ENCODE results near the gene TTC4. TPM values are rescaled to one million over a fixed set of nuclear protein-coding genes. Genes with fewer than 3 reads are reported as not detected.

The TTC4 gene
- total RNA-seq, 1 experiment from 2014 or later = 30.8 TPM

DNA sequence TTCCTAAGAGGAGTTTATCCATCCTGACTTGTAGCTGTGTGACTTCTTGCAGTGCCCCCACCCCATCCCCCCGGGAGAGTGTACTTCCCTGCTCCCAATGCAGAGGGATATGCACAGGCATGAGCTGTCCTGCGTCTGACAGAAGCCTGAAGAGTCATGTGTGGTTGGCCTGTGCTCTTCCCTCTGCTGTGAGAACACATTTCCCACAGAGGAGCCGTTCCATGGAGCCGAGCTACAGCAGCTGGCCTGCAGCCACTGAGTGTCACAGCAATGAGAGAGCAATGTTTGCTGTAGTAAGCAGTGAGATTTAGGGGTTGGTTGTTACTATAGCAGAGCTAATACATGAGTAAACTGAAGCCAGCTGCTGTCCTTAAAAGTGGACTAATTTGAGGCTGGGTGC, 26.6 kb downstream of the TTC4 start:
- Histone ChIP-seq H3K4me2 (ENCODE audit: insufficient read depth, insufficient read length, low read length) (no peak overlapping the region), H2BK5ac (ENCODE audit: insufficient read length, low read length) (no peak overlapping the region), H3K4me1 (ENCODE audit: insufficient read depth, low read length) (no peaks in the 10 kb centered on the region), H3K4ac (ENCODE audit: low read depth, low read length) (no peak overlapping the region), H2AK5ac (ENCODE audit: insufficient read length, low read length) (no peak overlapping the region), H4K8ac (replicated peaks; ENCODE audit: insufficient read length, low read depth, low read length) (no peak overlapping the region), H4K5ac (ENCODE audit: insufficient read length, low read depth, low read length) (no peak overlapping the region), H2BK15ac (ENCODE audit: low read depth, low read length) (no peak overlapping the region), H4K91ac (ENCODE audit: insufficient read length, low read depth, low read length) (no peak overlapping the region), H2BK20ac (ENCODE audit: low read depth, low read length, poor library complexity, severe bottlenecking) (no peak overlapping the region), H3K56ac (ENCODE audit: insufficient read length, low read depth, low read length) (no peak overlapping the region), H2BK120ac (ENCODE audit: low read depth, low read length, poor library complexity, severe bottlenecking) (no peak overlapping the region), H2BK12ac (ENCODE audit: insufficient read length, low read depth, low read length) (no peak overlapping the region), H3K18ac (ENCODE audit: insufficient read length, low read depth, low read length) (no peak overlapping the region), H3K79me2 (ENCODE audit: insufficient read depth, low read length) (no peaks in the 10 kb centered on the region), H3T11ph (ENCODE audit: low read length) (no peak overlapping the region), H3K27me3 (ENCODE audit: insufficient read depth, low read length) (no peaks in the 10 kb centered on the region), H4K20me1 (ENCODE audit: control insufficient read depth, insufficient read depth, insufficient read length) (no peaks in the 10 kb centered on the region), H3K79me1 (ENCODE audit: insufficient read depth, low read depth, low read length, poor library complexity, severe bottlenecking) (no peaks in the 10 kb centered on the region), H3K27ac (ENCODE audit: insufficient read length, low read depth, low read length) (no peak overlapping the region), H3K23me2 (ENCODE audit: insufficient read length, low read depth, low read length, poor library complexity, severe bottlenecking) (no peaks in the 10 kb centered on the region), H2AFZ (ENCODE audit: low read length) (no peak overlapping the region), H3K9me3 (ENCODE audit: control insufficient read depth, low read depth, low read length) (no peaks in the 10 kb centered on the region), H3K23ac (ENCODE audit: insufficient read length, low read depth, low read length) (no peak overlapping the region), H3K14ac (ENCODE audit: insufficient read depth, low read length) (no peak overlapping the region), H3K9ac (ENCODE audit: extremely low read depth, insufficient read length, low read length) (no peak overlapping the region)
- TF ChIP-seq, protein P1, sequence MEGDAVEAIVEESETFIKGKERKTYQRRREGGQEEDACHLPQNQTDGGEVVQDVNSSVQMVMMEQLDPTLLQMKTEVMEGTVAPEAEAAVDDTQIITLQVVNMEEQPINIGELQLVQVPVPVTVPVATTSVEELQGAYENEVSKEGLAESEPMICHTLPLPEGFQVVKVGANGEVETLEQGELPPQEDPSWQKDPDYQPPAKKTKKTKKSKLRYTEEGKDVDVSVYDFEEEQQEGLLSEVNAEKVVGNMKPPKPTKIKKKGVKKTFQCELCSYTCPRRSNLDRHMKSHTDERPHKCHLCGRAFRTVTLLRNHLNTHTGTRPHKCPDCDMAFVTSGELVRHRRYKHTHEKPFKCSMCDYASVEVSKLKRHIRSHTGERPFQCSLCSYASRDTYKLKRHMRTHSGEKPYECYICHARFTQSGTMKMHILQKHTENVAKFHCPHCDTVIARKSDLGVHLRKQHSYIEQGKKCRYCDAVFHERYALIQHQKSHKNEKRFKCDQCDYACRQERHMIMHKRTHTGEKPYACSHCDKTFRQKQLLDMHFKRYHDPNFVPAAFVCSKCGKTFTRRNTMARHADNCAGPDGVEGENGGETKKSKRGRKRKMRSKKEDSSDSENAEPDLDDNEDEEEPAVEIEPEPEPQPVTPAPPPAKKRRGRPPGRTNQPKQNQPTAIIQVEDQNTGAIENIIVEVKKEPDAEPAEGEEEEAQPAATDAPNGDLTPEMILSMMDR (conservative IDR thresholded peaks at IDR 0.05) = no peak
- DNase-seq = no peak
- 0 out of 4 replicates have a peak, but pooled peaks cover 0 to 3% of the 10 kb centered on the region in 2 experiments for H3K4me1 Mint-ChIP-seq
- H3K36me3 Mint-ChIP-seq (ENCODE audit: insufficient read depth in 1 of 3, low read depth in 3 of 3) = peaks cover 19 to 52% (median 40%) of the 10 kb centered on the region in 3 experiments; a peak in 6 of 7 replicates
- no peak overlapping the region for H3K27ac Mint-ChIP-seq
- peaks cover 0 to 3% of the 10 kb centered on the region in 2 experiments; a peak in 2 of 5 replicates for H3K9me3 Mint-ChIP-seq
- H3K27me3 Mint-ChIP-seq (ENCODE audit: low read depth) = peaks cover 2% of the 10 kb centered on the region; the same call in 1 of the 2 replicates
- no CpG with 5 or more reads among the region's 4 CpGs for WGBS (ENCODE audit: extremely low coverage, insufficient read length, low lambda C conversion rate)
- no peak overlapping the region for H3K4me3 Mint-ChIP-seq
